ENCODE measurements around the gene OBI1. TPM values are rescaled to one million over a fixed set of nuclear protein-coding genes. Genes with fewer than 3 reads are reported as not detected.

Gene OBI1, protein sequence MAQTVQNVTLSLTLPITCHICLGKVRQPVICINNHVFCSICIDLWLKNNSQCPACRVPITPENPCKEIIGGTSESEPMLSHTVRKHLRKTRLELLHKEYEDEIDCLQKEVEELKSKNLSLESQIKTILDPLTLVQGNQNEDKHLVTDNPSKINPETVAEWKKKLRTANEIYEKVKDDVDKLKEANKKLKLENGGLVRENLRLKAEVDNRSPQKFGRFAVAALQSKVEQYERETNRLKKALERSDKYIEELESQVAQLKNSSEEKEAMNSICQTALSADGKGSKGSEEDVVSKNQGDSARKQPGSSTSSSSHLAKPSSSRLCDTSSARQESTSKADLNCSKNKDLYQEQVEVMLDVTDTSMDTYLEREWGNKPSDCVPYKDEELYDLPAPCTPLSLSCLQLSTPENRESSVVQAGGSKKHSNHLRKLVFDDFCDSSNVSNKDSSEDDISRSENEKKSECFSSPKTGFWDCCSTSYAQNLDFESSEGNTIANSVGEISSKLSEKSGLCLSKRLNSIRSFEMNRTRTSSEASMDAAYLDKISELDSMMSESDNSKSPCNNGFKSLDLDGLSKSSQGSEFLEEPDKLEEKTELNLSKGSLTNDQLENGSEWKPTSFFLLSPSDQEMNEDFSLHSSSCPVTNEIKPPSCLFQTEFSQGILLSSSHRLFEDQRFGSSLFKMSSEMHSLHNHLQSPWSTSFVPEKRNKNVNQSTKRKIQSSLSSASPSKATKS
- total RNA-seq (2022; extraction: Qiagen RNA extraction; ENCODE audit: low read depth), result 7.6 to 10.1 TPM (median 8.4 TPM) in 5 replicates

DNA sequence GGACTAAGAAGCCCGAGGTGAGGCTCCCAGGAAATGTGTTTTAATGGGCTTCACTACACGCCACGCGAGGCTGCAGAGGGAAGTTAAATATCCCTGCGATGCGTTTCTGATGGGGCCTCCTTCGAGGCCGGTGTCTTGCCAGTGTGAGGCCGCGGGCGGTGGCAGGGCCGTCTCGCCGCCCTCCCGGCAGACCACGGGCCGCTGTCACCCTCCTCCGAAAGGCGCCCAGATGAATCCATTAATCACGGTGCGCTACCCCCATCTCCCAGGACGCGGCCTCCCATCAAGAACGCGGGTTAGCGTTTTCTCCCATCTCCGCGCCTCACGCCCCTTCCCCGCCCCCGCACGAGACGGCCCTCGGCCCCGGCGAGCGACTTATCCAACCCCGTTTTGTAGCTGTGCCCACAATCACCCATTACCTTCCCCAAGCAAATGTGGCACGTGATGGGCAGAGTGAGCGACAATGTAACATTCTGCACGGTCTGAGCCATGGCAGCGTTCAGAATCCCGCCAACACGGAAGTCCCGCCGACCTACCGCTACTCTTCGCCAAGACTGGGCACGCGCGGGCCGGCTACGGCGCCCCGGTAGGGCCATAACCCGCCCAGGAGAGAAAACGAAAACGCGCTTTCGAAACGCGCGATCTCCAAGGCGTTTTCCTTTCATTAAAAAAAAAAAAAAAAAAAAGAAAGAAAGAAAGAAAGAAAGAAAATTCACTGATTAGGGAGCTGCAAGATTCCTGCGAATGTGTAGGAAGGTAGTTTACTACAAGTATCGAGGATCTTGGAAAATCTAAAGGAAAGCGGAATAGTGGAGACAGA is at the start of gene OBI1:
Gene OBI1 (minus strand): TSS at position 526 of the 820 bp plus-strand sequence. CDS start 35 bp downstream, at position 491.

DNA sequence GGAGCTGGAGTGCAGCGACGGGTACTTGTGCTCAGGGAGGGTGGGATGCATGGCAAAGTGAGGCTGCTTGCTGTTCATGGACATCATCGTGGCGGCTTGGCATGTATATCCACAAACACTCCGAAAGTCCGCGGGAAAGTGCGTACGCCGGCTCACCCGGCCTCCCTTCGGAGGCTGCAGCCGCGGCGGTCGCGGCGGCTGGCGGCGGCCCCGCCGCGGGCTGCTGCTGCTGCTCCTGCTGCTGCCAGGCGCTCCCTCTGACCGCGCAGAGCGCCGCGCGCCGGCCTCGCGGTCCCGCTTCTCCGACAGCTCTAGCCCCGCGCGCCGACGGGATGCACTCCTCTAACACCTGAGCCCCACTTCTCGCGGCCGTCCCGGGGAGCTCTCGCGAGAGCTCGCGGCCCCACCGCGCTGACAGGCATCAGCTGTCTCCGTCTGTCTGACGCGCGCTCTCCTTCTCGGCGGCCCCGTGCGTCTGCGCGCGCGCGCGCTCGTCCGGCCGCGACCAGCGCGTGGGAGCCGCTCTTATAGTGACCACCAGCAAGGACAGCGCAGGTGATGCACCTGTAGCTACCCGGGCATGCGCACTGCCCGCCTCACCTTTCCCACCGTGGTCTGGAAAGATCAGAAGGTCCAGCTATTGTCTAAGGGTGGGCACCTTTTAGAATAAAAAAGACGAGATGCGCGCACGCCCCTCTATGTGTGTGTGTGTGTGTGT is 55.6 kb downstream of the OBI1 start, which contains the start of gene POU4F1:
Gene POU4F1 (minus strand): TSS at position 313 of the 718 bp plus-strand sequence. CDS start 226 bp downstream, at position 87.

Other genes with a start within 250 kb of the OBI1 start
- gene POU4F1, start 55.6 kb downstream of the OBI1 start, total RNA-seq (2022; extraction: Qiagen RNA extraction; ENCODE audit: low read depth), result 0.64 to 1.1 TPM (median 0.95 TPM) in 5 replicates